ENCODE data around the gene SAXO2. TPM values are rescaled to one million over a fixed set of nuclear protein-coding genes. Genes with fewer than 3 reads are reported as not detected.
A peak's percentile ranks its signal among the peaks of the same experiment; 100 is the strongest.
"Not testable (repeated sequence)": the region's sequence is repeated elsewhere in the genome, so short reads cannot be mapped to it uniquely, and the experiment has no call there.

SAXO2 gene
- total and polyA plus RNA-seq, 10 of the 15 experiments (the other 5 are each of a cell fraction or from before 2014, with no cell fraction given) = 0.06 to 2.3 (median 1.4) TPM

DNA sequence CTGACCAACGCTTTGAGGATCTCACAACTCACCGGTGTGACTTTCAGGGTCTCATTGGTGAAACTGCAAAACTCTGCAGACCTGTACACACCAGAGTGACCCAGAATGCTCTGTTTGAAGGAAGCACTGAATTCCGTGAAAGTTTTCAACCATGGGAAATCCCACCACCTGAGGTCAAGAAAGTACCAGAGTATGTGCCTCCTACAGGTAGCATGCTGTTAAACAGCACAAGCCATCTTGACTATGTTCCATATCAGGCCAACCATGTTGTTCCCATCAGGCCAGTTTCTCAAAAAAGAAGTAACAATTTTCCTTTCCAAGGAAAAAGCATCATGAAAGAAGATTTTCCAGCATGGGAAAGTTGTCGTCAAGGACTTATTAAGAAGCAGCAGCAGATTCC, 19.8 kb downstream of the SAXO2 start:
- H3K79me2 ChIP-seq (ENCODE audit: control insufficient read depth, insufficient read depth, low read length); SMC1A ChIA-PET (ENCODE audit: uncharacterized antibody, unreplicated experiment); BruUV-seq (replicated peaks); RAD21 ChIA-PET (ENCODE audit: unreplicated experiment); FAIRE-seq; H3K27ac ChIP-seq (ENCODE audit: control insufficient read depth, insufficient read depth); ATAC-seq; H3K9me3 ChIP-seq (replicated peaks; ENCODE audit: control insufficient read depth, insufficient read depth, low read length); POLR2A ChIA-PET; H3K4me3 ChIP-seq; H3K4me2 ChIP-seq (ENCODE audit: control insufficient read depth, insufficient read depth); H3K27me3 ChIP-seq (replicated peaks in 1 of 2; ENCODE audit: control insufficient read depth in 2 of 2, insufficient read depth in 2 of 2, low read length in 1 of 2); H3K9ac ChIP-seq (ENCODE audit: control insufficient read depth, insufficient read depth, low read length); H4K20me1 ChIP-seq (ENCODE audit: control insufficient read depth, insufficient read depth); in situ Hi-C loops (cut with MboI); H3K36me3 ChIP-seq (ENCODE audit: control insufficient read depth in 2 of 2, insufficient read depth in 2 of 2, low read length in 1 of 2); DNase-seq (ENCODE audit: low read depth, low spot score): not testable (repeated sequence)
- CTCF ChIA-PET = interaction anchor here (1.5 to 2.0 kb wide), 2 partner anchors 17 to 174 kb away, joined by 4 to 5 read pairs; no protein-coding TSS in a partner anchor
- peaks cover 13% of the 10 kb centered on the region for H3K4me1 ChIP-seq (ENCODE audit: control insufficient read depth, insufficient read depth, low read length)
- H2AFZ ChIP-seq (ENCODE audit: control insufficient read depth, low read depth, low read length) = peak overlapping the region; percentile 34
- intact Hi-C loops (cut with micrococcal nuclease; ENCODE audit: unreplicated experiment) = loop anchor here (10.0 kb wide), 1 partner anchor 52 kb away; no protein-coding TSS in a partner anchor
- TF ChIP-seq RUNX3 (IDR thresholded peaks at IDR 0.05; ENCODE audit: low read length) = 0 out of 2 replicates have a peak, but pooled peaks have one; percentile 27
- 62% methylated on average over 4 of the region's 4 CpGs for WGBS (ENCODE audit: insufficient coverage, insufficient replicate concordance, low lambda C conversion rate, missing lambda C conversion rate)

DNA sequence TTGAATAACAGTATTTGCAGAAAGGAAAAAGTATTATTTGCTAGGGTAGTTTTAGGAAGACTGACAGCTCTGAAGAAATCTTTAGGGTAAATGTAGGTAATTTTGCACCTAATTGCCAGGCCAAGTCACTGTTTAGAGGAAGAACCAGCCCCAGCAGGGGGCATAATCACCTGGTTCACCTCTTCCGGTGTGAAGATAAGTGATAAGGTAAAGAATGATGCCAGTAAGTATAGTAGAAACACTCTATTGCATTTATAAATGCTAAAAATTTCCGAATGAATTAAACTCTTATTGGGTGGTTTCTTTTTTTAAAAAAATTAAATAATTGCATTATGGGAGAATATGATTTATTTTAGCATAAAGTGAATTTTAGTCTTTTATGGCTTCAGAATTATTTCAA, 21.8 kb downstream of the SAXO2 start:
- H3K4me1 ChIP-seq (ENCODE audit: control insufficient read depth, insufficient read depth, low read length) = peaks cover 17% of the 10 kb centered on the region
- H3K9ac ChIP-seq (ENCODE audit: control insufficient read depth, insufficient read depth, low read length); H3K27me3 ChIP-seq (replicated peaks in 1 of 2; ENCODE audit: control insufficient read depth in 2 of 2, insufficient read depth in 2 of 2, low read length in 1 of 2); H3K4me2 ChIP-seq (ENCODE audit: control insufficient read depth, insufficient read depth); SMC1A ChIA-PET (ENCODE audit: uncharacterized antibody, unreplicated experiment); in situ Hi-C loops (cut with MboI); H3K9me3 ChIP-seq (replicated peaks; ENCODE audit: control insufficient read depth, insufficient read depth, low read length); H2AFZ ChIP-seq (ENCODE audit: control insufficient read depth, low read depth, low read length); H3K36me3 ChIP-seq (ENCODE audit: control insufficient read depth in 2 of 2, insufficient read depth in 2 of 2, low read length in 1 of 2); DNase-seq (ENCODE audit: low read depth, low spot score); ATAC-seq; BruUV-seq (replicated peaks); RAD21 ChIA-PET (ENCODE audit: unreplicated experiment); POLR2A ChIA-PET; CTCF ChIA-PET; H4K20me1 ChIP-seq (ENCODE audit: control insufficient read depth, insufficient read depth); H3K4me3 ChIP-seq; H3K79me2 ChIP-seq (ENCODE audit: control insufficient read depth, insufficient read depth, low read length); H3K27ac ChIP-seq (ENCODE audit: control insufficient read depth, insufficient read depth): not testable (repeated sequence)
- intact Hi-C loops (cut with micrococcal nuclease; ENCODE audit: unreplicated experiment) = loop anchor here (10.0 kb wide), 1 partner anchor 50 kb away; no protein-coding TSS in a partner anchor
- WGBS (ENCODE audit: insufficient coverage, insufficient replicate concordance, low lambda C conversion rate, missing lambda C conversion rate) = 0% methylated on average over 1 of the region's 2 CpGs
- FAIRE-seq = peak; percentile 75
